Stomach (tissue), 4 donors: Measurements from ENCODE around the gene MGAT5.

ENCODE experiments used
- POLR2AphosphoS5 ChIP-seq, 3 donors: sonication (generic); formaldehyde crosslinking; IDR thresholded peaks; one replicate each; pipeline ENCODE4 v1.6.1; 2016; ENCODE audit warnings: antibody characterized with exemption in 3 of 3
- TF ChIP-seq, protein P1 (sequence below), 7 experiments: fragments of 450-650 bp in 4 of 7; fragments of 200-600 bp in 3 of 7; sonication (generic) in 3 of 7; IDR thresholded peaks; one replicate each; pipeline ENCODE4 v1.5.1; 2016 to 2019; ENCODE audit warnings: antibody characterized with exemption in 7 of 7, control low read depth in 2 of 7, mild to moderate bottlenecking in 1 of 7

GRCh38 chr2:134438371-134438770 is 184.5 kb downstream of the MGAT5 start:
- TF ChIP-seq, protein P1, sequence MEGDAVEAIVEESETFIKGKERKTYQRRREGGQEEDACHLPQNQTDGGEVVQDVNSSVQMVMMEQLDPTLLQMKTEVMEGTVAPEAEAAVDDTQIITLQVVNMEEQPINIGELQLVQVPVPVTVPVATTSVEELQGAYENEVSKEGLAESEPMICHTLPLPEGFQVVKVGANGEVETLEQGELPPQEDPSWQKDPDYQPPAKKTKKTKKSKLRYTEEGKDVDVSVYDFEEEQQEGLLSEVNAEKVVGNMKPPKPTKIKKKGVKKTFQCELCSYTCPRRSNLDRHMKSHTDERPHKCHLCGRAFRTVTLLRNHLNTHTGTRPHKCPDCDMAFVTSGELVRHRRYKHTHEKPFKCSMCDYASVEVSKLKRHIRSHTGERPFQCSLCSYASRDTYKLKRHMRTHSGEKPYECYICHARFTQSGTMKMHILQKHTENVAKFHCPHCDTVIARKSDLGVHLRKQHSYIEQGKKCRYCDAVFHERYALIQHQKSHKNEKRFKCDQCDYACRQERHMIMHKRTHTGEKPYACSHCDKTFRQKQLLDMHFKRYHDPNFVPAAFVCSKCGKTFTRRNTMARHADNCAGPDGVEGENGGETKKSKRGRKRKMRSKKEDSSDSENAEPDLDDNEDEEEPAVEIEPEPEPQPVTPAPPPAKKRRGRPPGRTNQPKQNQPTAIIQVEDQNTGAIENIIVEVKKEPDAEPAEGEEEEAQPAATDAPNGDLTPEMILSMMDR (IDR thresholded peaks at IDR 0.05): no peak
- no peak for TF ChIP-seq POLR2AphosphoS5 (IDR thresholded peaks at IDR 0.05)
